ENCODE data around the gene FCER1A. TPM values are rescaled to one million over a fixed set of nuclear protein-coding genes. Genes with fewer than 3 reads are reported as not detected.

Gene FCER1A
- total RNA-seq, 1 donor from 2014 or later = 3.2 TPM

DNA sequence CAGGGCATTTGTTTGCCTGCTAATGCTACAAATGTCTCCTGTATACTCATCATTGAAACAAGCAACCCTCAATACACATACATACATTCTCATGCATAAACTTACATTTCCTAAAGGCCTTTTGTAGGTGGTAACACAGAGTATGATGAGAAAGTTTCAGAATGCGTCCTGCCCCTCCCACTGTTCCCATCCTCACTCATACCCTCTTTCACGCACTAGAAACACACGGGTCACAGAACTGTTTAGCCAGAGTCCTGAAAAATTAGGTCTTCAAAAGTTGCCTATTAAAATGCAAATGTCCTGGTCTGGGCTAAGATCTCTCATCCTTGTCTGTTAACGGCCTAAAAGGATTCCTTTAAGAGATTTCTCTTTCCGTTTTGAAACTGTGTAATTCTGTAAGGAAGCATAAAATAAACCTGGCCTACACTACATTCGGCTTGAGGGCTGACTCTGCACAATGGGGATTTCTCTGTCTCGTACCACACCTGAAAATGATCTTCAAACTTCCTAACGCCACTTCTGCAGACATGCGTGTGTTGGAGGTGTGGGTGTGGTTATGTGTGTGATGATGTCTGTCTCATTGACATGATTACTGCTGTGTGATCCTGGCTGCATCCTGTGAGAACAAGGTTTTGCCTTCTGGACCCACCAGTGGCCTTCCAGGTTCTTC lies 5.3 kb upstream of the FCER1A start:
- no peaks in the 10 kb centered on the region for H3K36me3 ChIP-seq
- H3K4me1 ChIP-seq = no peaks in the 10 kb centered on the region
- no peaks in the 10 kb centered on the region for H3K27me3 ChIP-seq
- DNase-seq (ENCODE audit: extremely low spot score in 2 of 2) = no peak
- H3K4me3 ChIP-seq = no peak overlapping the region
- H3K27ac ChIP-seq = no peak overlapping the region
- H3K9me3 ChIP-seq = no peaks in the 10 kb centered on the region
- intact Hi-C loops (cut with DNase I) = no loop called here
- no peak for TF ChIP-seq POLR2AphosphoS5 (IDR thresholded peaks at IDR 0.05; ENCODE audit: insufficient read depth in 1 of 2, low read depth in 1 of 2)
- TF ChIP-seq, protein P1, sequence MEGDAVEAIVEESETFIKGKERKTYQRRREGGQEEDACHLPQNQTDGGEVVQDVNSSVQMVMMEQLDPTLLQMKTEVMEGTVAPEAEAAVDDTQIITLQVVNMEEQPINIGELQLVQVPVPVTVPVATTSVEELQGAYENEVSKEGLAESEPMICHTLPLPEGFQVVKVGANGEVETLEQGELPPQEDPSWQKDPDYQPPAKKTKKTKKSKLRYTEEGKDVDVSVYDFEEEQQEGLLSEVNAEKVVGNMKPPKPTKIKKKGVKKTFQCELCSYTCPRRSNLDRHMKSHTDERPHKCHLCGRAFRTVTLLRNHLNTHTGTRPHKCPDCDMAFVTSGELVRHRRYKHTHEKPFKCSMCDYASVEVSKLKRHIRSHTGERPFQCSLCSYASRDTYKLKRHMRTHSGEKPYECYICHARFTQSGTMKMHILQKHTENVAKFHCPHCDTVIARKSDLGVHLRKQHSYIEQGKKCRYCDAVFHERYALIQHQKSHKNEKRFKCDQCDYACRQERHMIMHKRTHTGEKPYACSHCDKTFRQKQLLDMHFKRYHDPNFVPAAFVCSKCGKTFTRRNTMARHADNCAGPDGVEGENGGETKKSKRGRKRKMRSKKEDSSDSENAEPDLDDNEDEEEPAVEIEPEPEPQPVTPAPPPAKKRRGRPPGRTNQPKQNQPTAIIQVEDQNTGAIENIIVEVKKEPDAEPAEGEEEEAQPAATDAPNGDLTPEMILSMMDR (IDR thresholded peaks at IDR 0.05) = no peak
- no peak for TF ChIP-seq POLR2A (IDR thresholded peaks at IDR 0.05)

DNA sequence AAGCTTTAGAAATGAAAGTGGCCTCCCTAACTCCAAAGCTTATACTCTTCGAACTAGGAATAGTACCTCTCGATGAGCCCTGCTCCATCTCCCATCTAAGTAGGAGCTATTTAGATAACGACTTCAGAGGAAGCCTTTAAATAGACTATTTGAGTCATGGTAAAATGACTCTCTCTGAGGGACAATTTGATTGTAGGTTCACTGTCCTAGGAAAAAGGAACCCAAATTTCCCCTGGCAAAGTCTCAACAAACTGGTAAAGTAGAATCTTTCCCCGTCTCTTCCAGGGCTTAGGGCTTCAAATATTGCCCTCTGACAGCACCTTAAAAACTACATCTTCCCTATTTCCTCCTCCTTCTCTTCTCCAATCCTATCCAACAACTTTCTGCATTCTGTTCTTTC lies 2.0 kb upstream of the FCER1A start:
- Histone ChIP-seq H3K4me1 (no peaks in the 10 kb centered on the region), H3K9me3 (no peaks in the 10 kb centered on the region), H3K36me3 (no peaks in the 10 kb centered on the region), H3K27me3 (no peaks in the 10 kb centered on the region), H3K27ac (no peak overlapping the region), H3K4me3 (no peak overlapping the region)
- DNase-seq (ENCODE audit: extremely low spot score in 2 of 2) = no peak
- intact Hi-C loops (cut with DNase I) = no loop called here
- TF ChIP-seq, protein P1 (IDR thresholded peaks at IDR 0.05) = no peak
- no peak for TF ChIP-seq POLR2AphosphoS5 (IDR thresholded peaks at IDR 0.05; ENCODE audit: insufficient read depth in 1 of 2, low read depth in 1 of 2)
- no peak for TF ChIP-seq POLR2A (IDR thresholded peaks at IDR 0.05)

DNA sequence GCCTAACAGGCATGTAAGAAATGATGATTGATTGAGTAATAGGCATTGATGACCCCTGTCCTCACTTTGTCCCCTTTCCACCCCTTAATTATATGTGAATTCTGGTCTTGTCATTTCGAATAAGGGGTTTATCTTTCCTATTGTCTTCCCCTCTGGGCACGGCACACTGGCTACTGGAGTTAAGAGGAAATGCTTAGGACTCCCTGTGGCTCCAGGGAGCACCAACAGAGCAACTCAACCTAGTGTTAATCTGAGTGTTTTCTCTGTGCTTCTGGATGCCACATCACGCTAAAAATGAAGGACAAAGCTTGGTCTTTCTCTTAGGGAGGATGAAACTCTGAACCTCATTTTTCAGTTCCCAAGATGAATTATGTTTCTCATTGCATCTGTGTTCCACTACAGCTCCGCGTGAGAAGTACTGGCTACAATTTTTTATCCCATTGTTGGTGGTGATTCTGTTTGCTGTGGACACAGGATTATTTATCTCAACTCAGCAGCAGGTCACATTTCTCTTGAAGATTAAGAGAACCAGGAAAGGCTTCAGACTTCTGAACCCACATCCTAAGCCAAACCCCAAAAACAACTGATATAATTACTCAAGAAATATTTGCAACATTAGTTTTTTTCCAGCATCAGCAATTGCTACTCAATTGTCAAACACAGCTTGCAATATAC lies 5.3 kb downstream of the FCER1A start:
- no peaks in the 10 kb centered on the region for H3K36me3 ChIP-seq
- H3K4me1 ChIP-seq = no peaks in the 10 kb centered on the region
- no peak overlapping the region for H3K27ac ChIP-seq
- H3K27me3 ChIP-seq = no peaks in the 10 kb centered on the region
- DNase-seq (ENCODE audit: extremely low spot score in 2 of 2) = no peak
- H3K4me3 ChIP-seq = no peak overlapping the region
- TF ChIP-seq POLR2AphosphoS5 (IDR thresholded peaks at IDR 0.05; ENCODE audit: insufficient read depth in 1 of 2, low read depth in 1 of 2) (no peak), POLR2A (IDR thresholded peaks at IDR 0.05) (no peak)
- TF ChIP-seq, protein P1 (IDR thresholded peaks at IDR 0.05) = no peak
- intact Hi-C loops (cut with DNase I) = no loop called here
- no peaks in the 10 kb centered on the region for H3K9me3 ChIP-seq

DNA sequence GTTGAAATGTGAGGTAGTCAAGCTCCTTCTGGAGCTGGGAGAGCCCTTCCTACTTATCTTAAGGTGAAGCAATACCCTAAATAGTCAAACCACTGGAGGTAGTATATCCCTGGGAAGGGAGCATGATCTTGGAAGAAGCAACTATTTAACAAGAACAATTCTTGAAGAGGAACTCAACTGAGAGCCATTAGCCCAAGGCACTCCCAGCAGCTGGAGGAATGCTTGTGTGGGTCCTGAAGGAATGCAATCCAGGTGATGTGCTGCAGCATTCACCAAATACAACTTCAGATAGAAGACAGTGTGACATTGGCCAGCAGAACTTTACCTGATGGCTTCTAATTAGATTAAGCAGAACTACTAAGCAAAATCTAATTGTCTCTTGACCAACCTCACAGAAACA lies 9.5 kb downstream of the FCER1A start:
- Histone ChIP-seq H3K4me3 (no peak overlapping the region), H3K36me3 (no peaks in the 10 kb centered on the region), H3K9me3 (no peaks in the 10 kb centered on the region), H3K27ac (no peak overlapping the region), H3K27me3 (no peaks in the 10 kb centered on the region), H3K4me1 (no peaks in the 10 kb centered on the region)
- intact Hi-C loops (cut with DNase I) = no loop called here
- TF ChIP-seq, protein P1 (IDR thresholded peaks at IDR 0.05) = no peak
- TF ChIP-seq POLR2A (IDR thresholded peaks at IDR 0.05) = no peak
- no peak for TF ChIP-seq POLR2AphosphoS5 (IDR thresholded peaks at IDR 0.05; ENCODE audit: insufficient read depth in 1 of 2, low read depth in 1 of 2)
- no peak for DNase-seq (ENCODE audit: extremely low spot score in 2 of 2)

DNA sequence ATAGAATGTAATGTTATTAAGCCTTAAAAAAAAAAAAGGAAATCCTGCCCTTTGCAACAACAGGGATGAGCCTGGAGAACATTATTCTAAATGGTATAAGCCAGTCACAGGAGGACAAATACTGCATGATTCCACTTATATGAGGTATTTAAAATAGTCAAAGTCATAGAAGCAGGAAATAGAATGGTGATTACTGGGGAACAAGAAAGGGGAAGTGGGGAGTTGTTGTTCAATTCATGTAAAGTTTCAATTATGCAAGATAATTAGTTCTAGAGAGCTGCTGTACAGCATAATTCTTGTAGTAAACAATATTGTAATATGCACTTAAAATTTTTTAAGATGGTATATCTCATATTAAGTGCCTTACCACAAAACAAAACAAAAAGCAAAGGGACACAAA lies 13.2 kb downstream of the FCER1A start:
- no peaks in the 10 kb centered on the region for H3K27me3 ChIP-seq
- intact Hi-C loops (cut with DNase I) = no loop called here
- no peak for TF ChIP-seq POLR2AphosphoS5 (IDR thresholded peaks at IDR 0.05; ENCODE audit: insufficient read depth in 1 of 2, low read depth in 1 of 2)
- no peak for TF ChIP-seq POLR2A (IDR thresholded peaks at IDR 0.05)
- TF ChIP-seq, protein P1 (IDR thresholded peaks at IDR 0.05) = no peak

More for the DNA sequence above, 13.2 kb downstream of the FCER1A start:
- Histone ChIP-seq H3K4me3 (no peak overlapping the region), H3K36me3 (no peaks in the 10 kb centered on the region), H3K4me1 (no peaks in the 10 kb centered on the region), H3K27ac (no peak overlapping the region), H3K9me3 (no peaks in the 10 kb centered on the region)
- DNase-seq (ENCODE audit: extremely low spot score in 2 of 2) = no peak

Measured in vagina (tissue), 2 donors.